Activated CD4-positive, CD25-positive, alpha-beta regulatory T cell treated with anti-CD3 and anti-CD28 coated beads, Interleukin-2, amount 50 U/mL, for 16 hours (primary cell): ENCODE measurements around the gene SLC16A3.

ENCODE experiments used
- DNase-seq: peaks from one replicate; pipeline ENCODE4 v3.0.0-alpha.2; 2020; ENCODE audit warnings: low read depth, low spot score

The SLC16A3 gene

DNA sequence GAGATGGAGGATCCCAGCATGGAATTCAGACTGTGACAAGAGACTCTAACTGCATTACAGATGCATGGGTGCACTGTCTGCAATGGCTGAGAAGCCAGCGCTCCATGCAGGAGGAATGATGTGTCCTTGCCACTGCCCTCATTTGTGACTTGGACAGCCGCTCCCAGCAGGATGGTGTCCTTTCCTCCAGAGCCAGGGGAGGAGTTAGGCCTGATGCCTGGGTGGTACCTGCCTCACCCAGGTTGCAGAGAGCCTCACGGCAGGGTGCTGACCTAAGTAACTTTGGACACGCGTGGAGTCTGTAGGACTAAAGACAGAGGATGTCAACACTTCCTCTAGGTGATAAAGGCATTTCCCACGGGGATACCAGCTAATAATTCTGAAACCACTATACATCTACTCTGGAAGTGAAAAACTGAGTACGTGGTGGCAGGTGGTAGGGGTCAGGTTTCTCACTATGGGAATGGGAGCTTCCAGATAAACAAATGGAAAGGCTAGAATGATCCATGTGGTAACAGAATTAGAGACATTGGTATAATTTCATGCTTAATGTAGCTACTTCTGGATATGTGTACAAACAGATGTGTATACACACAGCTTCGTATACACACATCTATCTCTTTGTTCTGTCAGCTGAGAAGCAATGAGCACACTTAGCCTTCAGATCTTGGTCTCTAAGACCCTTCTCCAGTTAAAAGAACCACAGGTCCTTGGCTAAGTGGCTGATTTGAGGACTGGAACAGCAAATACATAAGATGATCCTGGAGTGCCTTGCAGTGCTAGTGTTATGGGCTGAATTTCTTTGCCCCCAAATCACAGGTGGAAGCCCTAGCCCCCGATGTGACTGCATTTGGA is 58.4 kb downstream of the SLC16A3 start:
- DNase-seq, result no peak

DNA sequence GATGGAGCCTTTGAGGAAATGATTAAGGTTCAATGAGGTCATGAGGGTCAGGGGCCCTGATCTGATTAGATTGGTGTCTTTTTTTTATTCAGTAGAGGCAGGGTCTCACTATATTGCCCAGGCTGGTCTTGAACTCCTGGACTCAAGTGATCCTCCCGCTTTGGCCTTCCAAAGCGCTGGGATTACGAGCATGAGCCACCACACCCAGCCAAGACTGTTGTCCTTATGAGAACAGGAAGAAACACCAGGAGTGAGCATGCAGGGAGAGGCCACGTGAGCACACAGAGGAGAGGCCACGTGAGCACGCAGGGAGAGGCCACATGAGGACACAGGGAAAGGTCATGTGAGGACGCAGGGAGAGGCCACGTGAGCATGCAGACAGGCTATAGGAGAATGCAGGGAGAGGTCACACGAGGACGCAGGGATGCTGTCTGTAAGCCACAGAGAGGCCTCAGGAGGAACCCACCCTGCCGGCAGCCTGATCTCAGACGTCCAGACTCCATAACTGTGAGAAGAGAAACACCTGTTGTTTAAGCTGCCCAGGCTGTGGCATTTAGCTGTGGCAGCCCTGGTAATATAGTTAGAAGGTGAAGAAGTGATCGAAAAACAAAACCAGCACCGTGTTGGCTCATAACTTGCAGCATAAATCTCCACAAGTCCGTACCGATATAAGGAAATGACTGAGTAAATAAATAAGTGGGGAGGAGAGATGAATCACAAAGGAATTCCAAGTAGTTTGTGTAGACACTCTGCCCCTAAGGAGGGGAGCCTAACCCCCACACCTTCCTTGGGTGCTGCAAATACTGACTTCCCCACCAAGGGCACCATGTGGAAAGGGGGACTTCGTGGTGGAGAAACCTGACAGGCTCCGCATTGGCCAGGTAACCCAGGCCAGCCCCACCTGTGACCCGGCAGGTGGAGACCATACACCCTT is 59.3 kb downstream of the SLC16A3 start:
- DNase-seq, result no peak
